NCI-H2081 treated with DMSO at 0.1 percent for 48 hours (cell line): ENCODE data around the gene AEN.

ENCODE experiments used
- DNase-seq: peaks from one replicate; lab custom pipeline; 2025; lab: John Stamatoyannopoulos, UW

The AEN gene

GRCh38 chr15:88620995-88621772 lies at the start of gene AEN:
TSS of gene AEN (plus strand) at chr15:88621340. CDS start at chr15:88626210, 4,870 bp downstream.
- peak; percentile 66 for DNase-seq

GRCh38 chr15:88571852-88572259 lies 49.3 kb upstream of the AEN start:
- DNase-seq: no peak

GRCh38 chr15:88574077-88574476 lies 47.1 kb upstream of the AEN start:
- no peak for DNase-seq

- DNase-seq: no peak
Observed at GRCh38 chr15:88574655-88575054, 46.5 kb upstream of the AEN start.

GRCh38 chr15:88579322-88579721 lies 41.8 kb upstream of the AEN start:
- no peak for DNase-seq

- DNase-seq: no peak
Observed at GRCh38 chr15:88580532-88580931, 40.6 kb upstream of the AEN start.

- no peak for DNase-seq
Observed at GRCh38 chr15:88586401-88587162, 34.6 kb upstream of the AEN start.

- no peak for DNase-seq
Observed at GRCh38 chr15:88590759-88591158, 30.4 kb upstream of the AEN start.

- DNase-seq: no peak
Observed at GRCh38 chr15:88591384-88591783, 29.8 kb upstream of the AEN start.

- DNase-seq: no peak
Observed at GRCh38 chr15:88603885-88604284, 17.3 kb upstream of the AEN start.

- no peak for DNase-seq
Observed at GRCh38 chr15:88604381-88605188, 16.6 kb upstream of the AEN start.

GRCh38 chr15:88605189-88606069 lies 15.7 kb upstream of the AEN start:
- no peak for DNase-seq

- DNase-seq: no peak
Observed at GRCh38 chr15:88606070-88606794, 14.9 kb upstream of the AEN start.

- no peak for DNase-seq
Observed at GRCh38 chr15:88607951-88608350, 13.2 kb upstream of the AEN start.

- no peak for DNase-seq
Observed at GRCh38 chr15:88608607-88609181, 12.4 kb upstream of the AEN start.

- no peak for DNase-seq
Observed at GRCh38 chr15:88609344-88610090, 11.6 kb upstream of the AEN start.

- DNase-seq: no peak
Observed at GRCh38 chr15:88610701-88611231, 10.4 kb upstream of the AEN start.

GRCh38 chr15:88612186-88612796 lies 8.8 kb upstream of the AEN start:
- no peak for DNase-seq
